Activated T-cell treated with anti-CD3 and anti-CD28 coated beads, Interleukin-2, amount 50 U/mL, for 4 hours (primary cell): ENCODE results near the gene PAN3. TPM values are rescaled to one million over a fixed set of nuclear protein-coding genes. Genes with fewer than 3 reads are reported as not detected.

Source experiments
- ATAC-seq, 2 donors: fragments of 200-7000 bp; cut with Tn5 transposase; one replicate each; pipeline ENCODE4 v1.10.0; 2021
- DNase-seq: peaks from one replicate; pipeline ENCODE4 v3.0.0-alpha.2; 2020
- H3K27me3 Mint-ChIP-seq: one replicate; pipeline ENCODE4 v1.8.0; 2021; ENCODE audit warnings: low read depth, mixed read lengths
- H3K36me3 Mint-ChIP-seq: one replicate; pipeline ENCODE4 v1.8.0; 2022; ENCODE audit warnings: mixed read lengths; ENCODE audit not compliant: insufficient read depth
- H3K4me1 Mint-ChIP-seq: one replicate; pipeline ENCODE4 v1.8.0; 2021; ENCODE audit warnings: low read depth, mixed read lengths
- H3K4me3 Mint-ChIP-seq: one replicate; pipeline ENCODE4 v1.8.0; 2021; ENCODE audit warnings: mild to moderate bottlenecking, moderate library complexity, mixed read lengths
- H3K9me3 Mint-ChIP-seq: one replicate; pipeline ENCODE4 v1.8.0; 2021; ENCODE audit warnings: mixed read lengths
- total RNA-seq, 3 donors: library from RNA; stranded (reverse); gene quantifications; one replicate each; pipeline ENCODE4 v1.2.1, GENCODE V29; 2021

PAN3 gene
- total RNA-seq, 3 donors from 2014 or later, result 23.0 to 26.2 (median 26.1) TPM

GRCh38 chr13:28267497-28267896 is 129.2 kb downstream of the PAN3 start:
- peaks cover 10% of the 10 kb centered on the region for H3K4me1 Mint-ChIP-seq
- no peak overlapping the region for H3K4me3 Mint-ChIP-seq
- ATAC-seq, result peak; percentile 28 to 30
- no peak for DNase-seq
- H3K36me3 Mint-ChIP-seq, result peaks cover 39% of the 10 kb centered on the region
- H3K9me3 Mint-ChIP-seq, result peaks cover 5% of the 10 kb centered on the region
- no peaks in the 10 kb centered on the region for H3K27me3 Mint-ChIP-seq

GRCh38 chr13:28268800-28269223 is 130.5 kb downstream of the PAN3 start:
- ATAC-seq (peak; percentile 91 to 92), DNase-seq (no peak)
- Mint-ChIP-seq H3K9me3 (peaks cover 5% of the 10 kb centered on the region), H3K36me3 (peaks cover 32% of the 10 kb centered on the region), H3K27me3 (no peaks in the 10 kb centered on the region), H3K4me3 (no peak overlapping the region), H3K4me1 (peaks cover 10% of the 10 kb centered on the region)

- ATAC-seq, result no peak
- H3K4me3 Mint-ChIP-seq, result no peak overlapping the region
- H3K4me1 Mint-ChIP-seq, result peaks cover 10% of the 10 kb centered on the region
- H3K9me3 Mint-ChIP-seq, result peaks cover 5% of the 10 kb centered on the region
- no peak for DNase-seq
- H3K36me3 Mint-ChIP-seq, result peaks cover 33% of the 10 kb centered on the region
- H3K27me3 Mint-ChIP-seq, result no peaks in the 10 kb centered on the region
Measured at GRCh38 chr13:28271056-28271840, 132.9 kb downstream of the PAN3 start.

- peaks cover 30% of the 10 kb centered on the region for H3K36me3 Mint-ChIP-seq
- DNase-seq (no peak), ATAC-seq (no peak)
- H3K27me3 Mint-ChIP-seq, result no peaks in the 10 kb centered on the region
- H3K9me3 Mint-ChIP-seq, result no peaks in the 10 kb centered on the region
- no peak overlapping the region for H3K4me3 Mint-ChIP-seq
- H3K4me1 Mint-ChIP-seq, result no peaks in the 10 kb centered on the region
Measured at GRCh38 chr13:28273919-28274318, 135.6 kb downstream of the PAN3 start.

- H3K9me3 Mint-ChIP-seq, result no peaks in the 10 kb centered on the region
- H3K4me3 Mint-ChIP-seq, result no peak overlapping the region
- ATAC-seq, result no peak
- DNase-seq, result no peak
- no peaks in the 10 kb centered on the region for H3K27me3 Mint-ChIP-seq
- peaks cover 50% of the 10 kb centered on the region for H3K36me3 Mint-ChIP-seq
- H3K4me1 Mint-ChIP-seq, result no peaks in the 10 kb centered on the region
Measured at GRCh38 chr13:28282451-28282850, 144.1 kb downstream of the PAN3 start.

- Mint-ChIP-seq H3K4me3 (no peak overlapping the region), H3K4me1 (no peaks in the 10 kb centered on the region), H3K27me3 (no peaks in the 10 kb centered on the region), H3K9me3 (no peaks in the 10 kb centered on the region), H3K36me3 (peaks cover 53% of the 10 kb centered on the region)
- no peak for ATAC-seq
- DNase-seq, result no peak
Measured at GRCh38 chr13:28283600-28283999, 145.3 kb downstream of the PAN3 start.

GRCh38 chr13:28286263-28286662 is 147.9 kb downstream of the PAN3 start:
- no peaks in the 10 kb centered on the region for H3K9me3 Mint-ChIP-seq
- ATAC-seq, result no peak
- no peak overlapping the region for H3K4me3 Mint-ChIP-seq
- no peaks in the 10 kb centered on the region for H3K27me3 Mint-ChIP-seq
- no peak for DNase-seq
- H3K36me3 Mint-ChIP-seq, result peaks cover 42% of the 10 kb centered on the region
- no peaks in the 10 kb centered on the region for H3K4me1 Mint-ChIP-seq

GRCh38 chr13:28297341-28297740 is 159.0 kb downstream of the PAN3 start:
- H3K4me1 Mint-ChIP-seq, result peaks cover 12% of the 10 kb centered on the region
- H3K27me3 Mint-ChIP-seq, result no peaks in the 10 kb centered on the region
- H3K36me3 Mint-ChIP-seq, result peaks cover 18% of the 10 kb centered on the region
- DNase-seq (no peak), ATAC-seq (no peak)
- H3K4me3 Mint-ChIP-seq, result no peak overlapping the region
- H3K9me3 Mint-ChIP-seq, result no peaks in the 10 kb centered on the region

GRCh38 chr13:28299916-28300315 is 161.6 kb downstream of the PAN3 start:
- Mint-ChIP-seq H3K9me3 (no peaks in the 10 kb centered on the region), H3K27me3 (no peaks in the 10 kb centered on the region), H3K36me3 (peaks cover 4% of the 10 kb centered on the region), H3K4me3 (no peak overlapping the region), H3K4me1 (peaks cover 14% of the 10 kb centered on the region)
- DNase-seq, result no peak
- ATAC-seq, result no peak

GRCh38 chr13:28301839-28302238 is 163.5 kb downstream of the PAN3 start:
- H3K27me3 Mint-ChIP-seq, result no peaks in the 10 kb centered on the region
- no peak for DNase-seq
- ATAC-seq, result no peak
- no peaks in the 10 kb centered on the region for H3K36me3 Mint-ChIP-seq
- no peaks in the 10 kb centered on the region for H3K9me3 Mint-ChIP-seq
- no peak overlapping the region for H3K4me3 Mint-ChIP-seq
- H3K4me1 Mint-ChIP-seq, result peaks cover 14% of the 10 kb centered on the region

- Mint-ChIP-seq H3K36me3 (no peaks in the 10 kb centered on the region), H3K27me3 (no peaks in the 10 kb centered on the region), H3K4me1 (peaks cover 11% of the 10 kb centered on the region), H3K4me3 (no peak overlapping the region), H3K9me3 (no peaks in the 10 kb centered on the region)
- DNase-seq, result no peak
- ATAC-seq, result no peak
Measured at GRCh38 chr13:28306325-28306724, 168.0 kb downstream of the PAN3 start.

- Mint-ChIP-seq H3K9me3 (no peaks in the 10 kb centered on the region), H3K27me3 (no peaks in the 10 kb centered on the region), H3K36me3 (no peaks in the 10 kb centered on the region), H3K4me3 (no peak overlapping the region), H3K4me1 (no peaks in the 10 kb centered on the region)
- DNase-seq (no peak), ATAC-seq (no peak)
Measured at GRCh38 chr13:28313579-28313978, 175.2 kb downstream of the PAN3 start.

GRCh38 chr13:28314879-28315278 is 176.5 kb downstream of the PAN3 start:
- no peak for DNase-seq
- Mint-ChIP-seq H3K36me3 (no peaks in the 10 kb centered on the region), H3K4me1 (no peaks in the 10 kb centered on the region), H3K27me3 (no peaks in the 10 kb centered on the region), H3K4me3 (no peak overlapping the region), H3K9me3 (no peaks in the 10 kb centered on the region)
- no peak for ATAC-seq

GRCh38 chr13:28316129-28316528 is 177.8 kb downstream of the PAN3 start:
- no peak overlapping the region for H3K4me3 Mint-ChIP-seq
- H3K9me3 Mint-ChIP-seq, result no peaks in the 10 kb centered on the region
- ATAC-seq (no peak), DNase-seq (no peak)
- no peaks in the 10 kb centered on the region for H3K4me1 Mint-ChIP-seq
- no peaks in the 10 kb centered on the region for H3K36me3 Mint-ChIP-seq
- peaks cover 1% of the 10 kb centered on the region for H3K27me3 Mint-ChIP-seq

- no peaks in the 10 kb centered on the region for H3K9me3 Mint-ChIP-seq
- no peak overlapping the region for H3K4me3 Mint-ChIP-seq
- no peaks in the 10 kb centered on the region for H3K36me3 Mint-ChIP-seq
- no peaks in the 10 kb centered on the region for H3K4me1 Mint-ChIP-seq
- peaks cover 1% of the 10 kb centered on the region for H3K27me3 Mint-ChIP-seq
- no peak for ATAC-seq
- no peak for DNase-seq
Measured at GRCh38 chr13:28316836-28317235, 178.5 kb downstream of the PAN3 start.
